HUES64 (cell line): ENCODE results near the gene RPRD1B.

Experiments
- H3K27ac ChIP-seq: 2 replicates; pipeline ENCODE4 v1.7.0; 2013; ENCODE audit warnings: low read depth, low read length, inconsistent platforms
- H3K27me3 ChIP-seq: 2 replicates; pipeline ENCODE4 v1.6.1; 2013; ENCODE audit warnings: mild to moderate bottlenecking, low read length; ENCODE audit not compliant: insufficient read depth
- H3K36me3 ChIP-seq: 2 replicates; pipeline ENCODE4 v1.6.1; 2013; ENCODE audit warnings: mild to moderate bottlenecking, low read length; ENCODE audit not compliant: insufficient read depth
- H3K4me1 ChIP-seq: 2 replicates; pipeline ENCODE4 v1.6.1; 2013; ENCODE audit warnings: mild to moderate bottlenecking, low read length, moderate library complexity; ENCODE audit not compliant: insufficient read depth
- H3K4me3 ChIP-seq: 2 replicates; pipeline ENCODE4 v1.5.1; 2013; ENCODE audit warnings: mild to moderate bottlenecking, low read length, moderate library complexity
- H3K9ac ChIP-seq: 2 replicates; pipeline ENCODE4 v1.6.1; 2013; ENCODE audit warnings: mild to moderate bottlenecking, low read depth, low read length
- H3K9me3 ChIP-seq: 2 replicates; pipeline ENCODE4 v1.6.1; 2013; ENCODE audit warnings: low read depth, low read length; ENCODE audit not compliant: insufficient read depth
- WGBS: fragments of 150-250, 120-280 bp; methylation state at CpG from one replicate; pipeline ENCODE4 v1.1.7; 2013; ENCODE audit warnings: missing lambda C conversion rate; 5-methylcytosine and 5-hydroxymethylcytosine counted together

The RPRD1B gene

GRCh38 chr20:38021087-38021772 lies 12.3 kb upstream of the RPRD1B start:
- H3K4me1 ChIP-seq, result no peaks in the 10 kb centered on the region
- no peaks in the 10 kb centered on the region for H3K27me3 ChIP-seq
- H3K27ac ChIP-seq, result no peak overlapping the region
- H3K9me3 ChIP-seq, result peaks cover 19% of the 10 kb centered on the region; the same call in 1 of the 2 replicates
- no peak overlapping the region for H3K4me3 ChIP-seq
- H3K9ac ChIP-seq, result no peak overlapping the region
- H3K36me3 ChIP-seq, result peaks cover 51% of the 10 kb centered on the region
- 89% methylated on average over 1 of the region's 2 CpGs for WGBS

GRCh38 chr20:38023181-38024001 lies 10.2 kb upstream of the RPRD1B start:
- H3K9ac ChIP-seq, result no peak overlapping the region
- H3K27me3 ChIP-seq, result no peaks in the 10 kb centered on the region
- peaks cover 9% of the 10 kb centered on the region; the same call in 1 of the 2 replicates for H3K9me3 ChIP-seq
- no peak overlapping the region for H3K27ac ChIP-seq
- no peak overlapping the region for H3K4me3 ChIP-seq
- WGBS, result 92% methylated on average over 3 of the region's 5 CpGs
- H3K36me3 ChIP-seq, result peaks cover 34% of the 10 kb centered on the region
- H3K4me1 ChIP-seq, result peaks cover 4% of the 10 kb centered on the region

GRCh38 chr20:38024496-38024895 lies 9.1 kb upstream of the RPRD1B start:
- 93% methylated on average over 5 of the region's 5 CpGs for WGBS
- H3K4me1 ChIP-seq, result peaks cover 4% of the 10 kb centered on the region
- H3K9ac ChIP-seq, result no peak overlapping the region
- no peaks in the 10 kb centered on the region for H3K9me3 ChIP-seq
- peaks cover 24% of the 10 kb centered on the region; the same call in 1 of the 2 replicates for H3K36me3 ChIP-seq
- H3K4me3 ChIP-seq, result no peak overlapping the region
- no peak overlapping the region for H3K27ac ChIP-seq
- no peaks in the 10 kb centered on the region for H3K27me3 ChIP-seq

- Histone ChIP-seq H3K4me3 (no peak overlapping the region), H3K9me3 (no peaks in the 10 kb centered on the region), H3K4me1 (peaks cover 14% of the 10 kb centered on the region), H3K27me3 (no peaks in the 10 kb centered on the region), H3K27ac (no peak overlapping the region), H3K9ac (no peak overlapping the region), H3K36me3 (peaks cover 17% of the 10 kb centered on the region; the same call in 1 of the 2 replicates)
- 87% methylated on average over 3 of the region's 3 CpGs for WGBS
Measured at GRCh38 chr20:38029453-38029852, 4.1 kb upstream of the RPRD1B start.

- WGBS, result 83% methylated on average over 3 of the region's 3 CpGs
- no peak overlapping the region for H3K27ac ChIP-seq
- H3K36me3 ChIP-seq, result peaks cover 28% of the 10 kb centered on the region
- H3K9me3 ChIP-seq, result no peaks in the 10 kb centered on the region
- peaks cover 18% of the 10 kb centered on the region for H3K4me1 ChIP-seq
- peak overlapping the region; percentile 92 for H3K9ac ChIP-seq
- peak overlapping the region; percentile 94 for H3K4me3 ChIP-seq
- H3K27me3 ChIP-seq, result no peaks in the 10 kb centered on the region
Measured at GRCh38 chr20:38031957-38032356, 1.6 kb upstream of the RPRD1B start.

GRCh38 chr20:38032585-38033329 lies 789 bp upstream of the RPRD1B start:
- Histone ChIP-seq H3K4me1 (peaks cover 18% of the 10 kb centered on the region), H3K36me3 (peaks cover 30% of the 10 kb centered on the region), H3K9ac (peak overlapping the region; percentile 92), H3K4me3 (peak overlapping the region; percentile 94), H3K27ac (peak overlapping the region; percentile 96), H3K27me3 (no peaks in the 10 kb centered on the region), H3K9me3 (no peaks in the 10 kb centered on the region)
- WGBS, result 35% methylated on average over 28 of the region's 28 CpGs

GRCh38 chr20:38034108-38034649 lies 633 bp downstream of the RPRD1B start:
- peaks cover 33% of the 10 kb centered on the region for H3K36me3 ChIP-seq
- 12% methylated on average over 14 of the region's 14 CpGs for WGBS
- peak overlapping the region; percentile 96 for H3K27ac ChIP-seq
- H3K4me1 ChIP-seq, result peaks cover 14% of the 10 kb centered on the region
- H3K27me3 ChIP-seq, result no peaks in the 10 kb centered on the region
- peak overlapping the region; percentile 94 for H3K4me3 ChIP-seq
- H3K9ac ChIP-seq, result peak overlapping the region; percentile 92
- no peaks in the 10 kb centered on the region for H3K9me3 ChIP-seq

- H3K9ac ChIP-seq, result peak overlapping the region; percentile 92; the same call in 1 of the 2 replicates
- 96% methylated on average over 5 of the region's 6 CpGs for WGBS
- H3K9me3 ChIP-seq, result no peaks in the 10 kb centered on the region
- peaks cover 35% of the 10 kb centered on the region for H3K36me3 ChIP-seq
- peaks cover 14% of the 10 kb centered on the region for H3K4me1 ChIP-seq
- no peak overlapping the region for H3K27ac ChIP-seq
- peak overlapping the region; percentile 94 for H3K4me3 ChIP-seq
- H3K27me3 ChIP-seq, result no peaks in the 10 kb centered on the region
Measured at GRCh38 chr20:38034961-38035360, 1.4 kb downstream of the RPRD1B start.

- Histone ChIP-seq H3K9ac (no peak overlapping the region), H3K4me1 (peaks cover 14% of the 10 kb centered on the region)
Measured at GRCh38 chr20:38036366-38036765, 2.8 kb downstream of the RPRD1B start.

DNA sequence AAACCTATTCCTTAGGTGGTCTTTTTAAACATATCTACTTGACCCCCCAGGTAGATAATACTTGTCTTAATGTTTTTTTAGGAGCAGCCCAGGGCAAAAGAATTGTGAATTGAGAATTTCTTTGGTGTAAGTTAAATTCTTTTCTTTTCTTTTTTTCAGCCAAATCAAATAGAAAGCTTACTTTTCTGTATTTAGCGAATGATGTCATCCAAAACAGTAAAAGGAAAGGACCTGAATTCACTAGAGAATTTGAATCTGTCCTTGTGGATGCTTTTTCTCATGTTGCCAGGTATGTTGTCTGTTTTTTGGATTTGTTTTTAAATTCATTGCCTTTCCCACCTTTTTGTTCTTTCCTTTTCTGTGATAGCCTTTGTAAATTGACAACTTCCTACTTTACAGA lies 6.7 kb downstream of the RPRD1B start:
- no peaks in the 10 kb centered on the region for H3K27me3 ChIP-seq
- no peaks in the 10 kb centered on the region for H3K9me3 ChIP-seq
- peaks cover 72% of the 10 kb centered on the region for H3K36me3 ChIP-seq
- WGBS, result 55% methylated on average over 1 of the region's 1 CpG
- no peak overlapping the region for H3K27ac ChIP-seq
- H3K9ac ChIP-seq, result no peak overlapping the region
- H3K4me1 ChIP-seq, result 0 out of 2 replicates have a peak, but pooled peaks cover 2% of the 10 kb centered on the region
- no peak overlapping the region for H3K4me3 ChIP-seq

More at GRCh38 chr20:38036366-38036765, 2.8 kb downstream of the RPRD1B start:
- H3K9me3 ChIP-seq, result no peaks in the 10 kb centered on the region
- peaks cover 49% of the 10 kb centered on the region for H3K36me3 ChIP-seq
- H3K4me3 ChIP-seq, result no peak overlapping the region
- no peaks in the 10 kb centered on the region for H3K27me3 ChIP-seq
- WGBS, result 100% methylated on average over 2 of the region's 5 CpGs
- no peak overlapping the region for H3K27ac ChIP-seq
